Measurements from ENCODE around the gene MFAP3. TPM values are rescaled to one million over a fixed set of nuclear protein-coding genes. Genes with fewer than 3 reads are reported as not detected.

MFAP3 gene
- 25.7 and 60.3 TPM in 2 replicates for total RNA-seq (ENCODE audit: low replicate concordance)

GRCh38 chr5:154038707-154039457, at the start of gene MFAP3, which contains the start of gene FAM114A2:
MFAP3 (plus strand) TSS chr5:154038967; CDS start chr5:154049723, 10,756 bp downstream.
FAM114A2 (minus strand) TSS chr5:154038910; CDS start chr5:154034953, 3,957 bp downstream.

Other genes starting within 250 kb of the MFAP3 start
- 26.3 and 48.3 TPM in 2 replicates for gene FAM114A2, start 57 bp upstream of the MFAP3 start, total RNA-seq (ENCODE audit: low replicate concordance)
- gene GALNT10, start 151.8 kb downstream of the MFAP3 start, total RNA-seq (ENCODE audit: low replicate concordance): 36.0 and 93.7 TPM in 2 replicates

All from smooth muscle cell of the coronary artery (primary cell).